HG03469 (cell line): ENCODE measurements around the gene AEN.

Experiments
- ATAC-seq: cut with Tn5 transposase; IDR thresholded peaks from one replicate; pipeline ENCODE4 v1.9.1; 2021; ENCODE audit warnings: mild to moderate bottlenecking, moderate library complexity, moderate number of reproducible peaks; ENCODE audit not compliant: unreplicated experiment

The AEN gene

DNA sequence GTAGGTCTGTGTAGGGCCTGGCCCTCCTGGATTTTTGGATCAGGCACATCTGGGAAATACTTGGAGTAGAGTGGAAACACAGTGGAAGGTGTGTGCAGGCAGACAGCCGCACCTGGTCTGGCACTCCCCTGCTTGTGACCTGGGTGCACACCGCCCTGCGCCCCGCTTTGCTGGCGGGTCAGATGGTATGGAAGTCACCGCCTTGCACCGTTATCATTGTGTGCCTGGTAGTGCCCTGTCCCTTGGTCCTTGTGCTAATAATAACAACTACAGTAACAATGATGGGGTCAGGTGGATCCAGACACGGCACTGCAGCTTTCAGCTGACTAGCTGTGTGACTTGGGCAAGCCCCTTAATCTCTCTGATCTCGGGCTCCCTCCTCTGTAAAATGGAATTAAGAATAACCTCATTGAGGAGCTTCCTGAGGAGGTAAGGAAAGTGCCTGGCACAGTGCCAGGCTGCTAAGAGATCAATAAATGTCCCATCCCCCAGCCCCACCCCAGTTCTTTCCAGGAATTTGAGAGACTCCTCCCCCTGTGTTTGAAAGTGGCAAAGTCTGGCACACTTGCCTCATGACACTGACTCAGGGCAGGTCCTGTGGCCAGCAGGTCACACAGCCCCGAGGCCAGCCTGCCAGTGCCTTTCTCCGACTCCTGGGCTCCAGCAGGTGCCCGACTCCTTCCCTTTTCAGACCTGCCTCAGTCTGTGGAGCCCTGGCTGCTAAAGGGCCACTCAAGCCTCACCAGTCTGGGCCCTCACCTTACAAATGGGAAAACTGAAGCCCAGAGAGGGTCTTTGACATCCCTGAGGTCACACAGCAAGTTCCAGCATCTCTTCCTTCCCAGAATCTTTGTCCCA, 27.4 kb downstream of the AEN start:
- ATAC-seq, result no peak

DNA sequence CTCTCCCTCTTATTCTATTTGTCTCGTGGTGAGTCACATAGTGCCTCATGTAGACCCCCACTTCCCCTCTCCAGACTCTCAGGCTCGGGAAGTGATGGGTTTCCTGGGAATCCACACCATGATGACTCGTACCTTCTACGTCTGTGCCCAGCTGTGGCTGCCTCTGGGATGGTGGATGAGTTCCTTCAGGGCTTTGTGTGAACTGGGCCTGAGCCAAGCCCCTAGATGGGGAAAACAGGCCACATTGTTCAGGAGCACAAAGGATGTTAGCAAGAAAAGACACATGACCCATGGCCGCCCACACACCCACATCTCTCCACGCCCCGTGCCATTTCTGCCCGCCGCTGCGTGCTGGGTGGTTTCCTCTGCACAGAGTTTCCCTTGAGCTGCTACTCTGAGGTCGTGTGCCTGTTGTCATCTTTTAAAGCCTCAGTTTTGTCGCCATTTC, 28.2 kb downstream of the AEN start:
- ATAC-seq, result peak; percentile 74

DNA sequence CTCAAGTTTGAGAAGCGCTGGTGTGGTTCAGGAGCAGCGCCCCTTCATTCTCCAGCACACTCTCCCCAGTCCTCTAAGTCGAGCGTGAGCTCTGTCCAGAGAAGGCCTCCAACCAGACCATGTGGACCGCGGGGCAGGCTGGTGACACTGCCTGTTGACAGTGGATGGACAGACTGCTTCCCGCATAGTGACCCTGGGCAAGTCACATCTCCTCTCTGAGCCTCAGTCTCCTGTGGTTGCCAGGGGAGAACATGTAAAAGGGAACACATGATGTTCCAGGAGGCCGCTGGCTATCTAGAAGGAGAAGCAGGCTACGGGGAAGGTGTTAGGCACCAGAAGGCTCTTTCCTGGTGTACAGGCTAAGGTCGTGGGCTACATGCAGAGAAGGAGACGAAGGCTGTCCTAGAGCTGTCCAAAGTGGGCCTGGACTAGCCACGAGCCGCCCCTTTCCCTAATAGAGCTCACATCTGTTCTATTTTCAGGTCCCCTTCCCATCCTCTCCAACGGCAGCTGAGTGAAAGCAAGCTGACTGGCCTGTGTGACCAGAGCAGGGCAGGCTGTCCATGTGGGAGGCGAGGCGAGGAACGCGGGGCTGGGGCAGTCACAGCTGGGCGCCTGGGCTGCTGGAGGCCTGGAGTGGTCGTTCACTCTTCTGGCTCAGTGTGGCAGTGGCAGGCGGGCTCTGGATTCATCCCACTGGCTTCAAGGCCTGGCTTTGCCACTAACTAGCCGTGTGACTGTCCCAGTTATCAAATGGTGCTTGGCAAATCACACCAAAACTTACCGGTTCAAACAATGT, 28.8 kb downstream of the AEN start:
- no peak for ATAC-seq

DNA sequence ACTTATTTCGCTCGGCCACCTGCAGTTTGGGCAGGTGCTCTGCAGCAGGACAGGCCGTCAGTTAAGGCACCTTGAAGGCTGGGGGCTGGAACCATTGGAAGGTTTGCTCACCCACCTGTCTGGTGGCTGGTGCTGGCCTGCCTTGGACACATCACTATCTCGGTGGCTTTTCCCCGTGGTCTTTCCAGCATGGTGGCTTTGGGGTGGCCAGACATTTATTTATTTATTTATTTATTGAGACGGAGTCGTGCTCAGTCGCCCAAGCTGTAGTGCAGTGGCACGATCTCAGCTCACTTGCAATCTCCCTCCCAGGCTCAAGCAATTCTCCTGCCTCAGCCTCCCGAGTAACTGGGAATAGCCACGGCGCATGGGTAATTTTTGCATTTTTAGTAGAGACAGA, 29.4 kb downstream of the AEN start:
- no peak for ATAC-seq

DNA sequence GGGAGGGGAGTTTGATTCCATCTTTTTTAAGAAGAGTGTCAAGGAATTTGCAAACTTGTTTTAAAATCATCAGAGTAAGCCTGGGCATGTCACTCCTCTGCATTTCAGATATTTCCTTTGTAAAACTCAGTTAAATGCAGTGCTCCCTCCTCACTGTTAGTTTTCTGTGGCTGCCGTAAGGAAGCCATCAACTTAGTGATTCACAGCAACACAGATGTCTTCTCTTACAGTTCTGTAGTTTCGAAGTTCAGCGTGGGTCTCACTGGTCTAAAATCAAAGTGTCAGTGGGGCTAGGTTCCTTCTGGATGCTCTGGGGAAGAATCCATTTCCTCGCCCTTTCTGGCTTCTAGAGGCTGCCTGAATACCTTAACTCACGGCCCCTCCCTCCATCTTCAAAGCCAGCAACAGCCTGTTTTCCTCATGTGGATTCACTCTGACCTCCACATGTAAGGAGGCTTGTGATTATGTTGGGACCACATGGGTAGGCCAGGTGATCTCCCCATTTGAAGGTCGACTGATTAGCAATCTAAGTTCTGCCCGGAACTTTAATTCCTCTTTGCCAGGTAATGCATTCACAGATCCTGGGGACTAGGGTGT, 30.1 kb downstream of the AEN start:
- no peak for ATAC-seq

DNA sequence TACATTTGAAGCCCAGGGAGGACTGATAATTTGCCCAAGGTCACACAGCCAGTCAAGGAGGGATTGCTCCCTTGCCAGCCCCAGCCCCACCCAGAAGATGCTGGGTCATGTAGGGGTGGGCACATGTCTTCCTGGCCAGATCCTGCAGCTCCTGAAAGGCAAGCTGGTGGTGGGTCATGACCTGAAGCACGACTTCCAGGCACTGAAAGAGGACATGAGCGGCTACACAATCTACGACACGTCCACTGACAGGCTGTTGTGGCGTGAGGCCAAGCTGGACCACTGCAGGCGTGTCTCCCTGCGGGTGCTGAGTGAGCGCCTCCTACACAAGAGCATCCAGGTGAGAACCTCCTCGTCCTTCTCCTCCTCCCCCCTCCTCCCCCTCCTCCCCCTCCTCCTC, 30.8 kb downstream of the AEN start:
- no peak for ATAC-seq

DNA sequence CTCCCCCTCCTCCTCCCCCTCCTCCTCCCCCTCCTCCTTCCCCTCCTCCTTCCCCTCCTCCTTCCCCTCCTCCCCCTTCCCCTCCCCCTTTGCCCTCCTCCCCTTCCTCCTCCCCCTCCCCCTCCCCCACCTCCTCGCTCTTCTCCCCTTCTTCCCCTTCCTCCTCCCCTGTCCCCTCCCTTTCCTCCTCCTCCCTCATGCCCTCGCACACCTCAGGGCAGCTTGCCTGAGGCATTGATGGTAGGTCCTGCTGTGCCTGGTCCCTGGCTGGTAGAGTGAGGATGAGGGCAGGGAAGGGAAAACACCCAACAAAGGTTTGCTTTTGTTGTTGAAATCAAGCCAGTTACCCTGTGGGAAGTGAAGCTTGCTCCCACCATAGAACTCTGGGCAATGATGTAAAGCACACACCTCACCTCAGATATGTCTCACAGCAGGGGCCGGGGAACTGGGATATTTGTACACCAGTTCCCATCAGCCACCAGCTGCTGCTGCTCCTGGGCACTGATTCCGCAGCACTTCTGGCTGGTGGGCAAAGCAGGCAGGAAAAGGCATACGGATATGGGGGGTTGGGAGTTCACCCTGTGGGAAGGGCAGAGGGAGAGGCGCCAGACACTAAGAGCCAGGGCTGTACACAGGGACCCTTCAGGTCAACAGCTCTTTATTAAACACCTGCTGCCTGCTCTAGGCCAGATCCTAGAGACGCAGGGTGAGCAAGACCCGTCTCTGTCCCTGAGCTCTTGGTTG, 31.5 kb downstream of the AEN start:
- ATAC-seq, result no peak

DNA sequence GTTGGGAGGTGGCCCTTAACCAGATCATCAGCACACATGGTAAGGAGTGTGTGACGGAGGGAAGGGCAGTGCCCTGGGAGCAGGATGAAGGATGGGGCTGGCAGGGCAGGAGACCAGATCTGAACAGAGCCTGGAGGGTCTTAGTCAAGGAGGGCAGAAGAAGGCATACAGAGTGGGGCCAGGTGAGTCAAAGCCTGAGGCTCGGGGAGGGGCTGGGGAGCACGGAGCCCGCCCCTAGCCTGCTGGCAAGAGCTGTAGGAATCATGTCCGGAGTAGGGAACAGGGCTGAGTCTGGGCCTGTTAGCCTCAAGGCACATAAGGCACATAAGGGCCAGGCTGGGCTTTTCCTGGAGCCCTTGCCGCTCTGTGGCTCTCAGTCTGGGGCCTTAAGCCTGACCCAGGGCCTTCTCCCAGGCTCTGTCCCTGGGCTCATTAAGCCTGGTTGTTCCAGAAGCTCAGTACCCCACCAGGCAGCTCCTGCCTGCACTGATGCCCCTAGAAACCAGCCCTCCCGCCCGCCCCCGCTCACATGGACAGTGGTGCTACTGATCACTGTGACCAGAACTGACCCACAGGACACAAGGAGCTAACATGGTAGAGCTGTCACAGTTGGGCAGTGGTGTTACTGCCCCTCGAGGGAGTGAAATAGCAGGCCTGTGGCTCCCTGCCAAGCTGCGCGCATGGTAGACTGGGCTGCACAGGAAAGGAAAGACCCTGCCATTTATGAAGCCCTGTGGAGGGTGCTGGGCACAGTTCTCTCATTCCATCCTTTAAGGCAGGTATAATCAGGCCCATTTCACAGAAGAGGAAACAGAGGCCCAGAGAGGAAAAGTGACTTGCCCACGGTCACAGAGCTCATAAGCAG, 32.3 kb downstream of the AEN start:
- ATAC-seq, result no peak

DNA sequence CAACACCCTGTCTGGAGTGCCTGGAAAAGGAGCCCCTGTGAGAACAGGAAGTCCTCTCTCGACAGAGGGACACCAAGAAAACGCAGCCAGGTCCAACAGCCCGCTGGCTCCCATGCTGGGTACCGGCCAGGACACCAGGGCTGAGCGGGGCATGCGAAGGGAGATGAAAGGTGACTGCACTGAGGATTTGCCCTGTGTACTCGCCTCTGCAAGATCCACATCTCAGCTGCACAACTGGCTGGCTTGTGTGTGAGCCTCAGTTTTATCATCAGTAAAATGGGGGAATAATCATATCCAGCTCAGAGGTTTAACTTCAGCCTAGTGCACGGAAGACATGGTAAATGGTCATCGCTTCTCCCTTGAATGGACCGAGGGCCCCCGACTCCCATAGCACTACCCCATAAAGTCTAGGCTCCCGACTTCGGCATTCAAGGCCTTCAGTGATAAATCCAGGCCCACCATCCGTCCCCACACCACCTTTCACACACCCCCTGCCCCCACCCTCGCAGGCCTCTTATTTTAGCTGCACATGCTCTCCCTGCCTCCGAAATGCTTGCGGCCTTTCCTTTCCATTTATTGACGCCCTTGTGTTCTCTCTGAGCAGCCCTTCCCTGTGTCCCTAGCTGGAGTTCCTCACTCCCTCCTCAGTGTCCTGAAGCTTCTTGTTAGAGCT, 33.4 kb downstream of the AEN start:
- no peak for ATAC-seq

DNA sequence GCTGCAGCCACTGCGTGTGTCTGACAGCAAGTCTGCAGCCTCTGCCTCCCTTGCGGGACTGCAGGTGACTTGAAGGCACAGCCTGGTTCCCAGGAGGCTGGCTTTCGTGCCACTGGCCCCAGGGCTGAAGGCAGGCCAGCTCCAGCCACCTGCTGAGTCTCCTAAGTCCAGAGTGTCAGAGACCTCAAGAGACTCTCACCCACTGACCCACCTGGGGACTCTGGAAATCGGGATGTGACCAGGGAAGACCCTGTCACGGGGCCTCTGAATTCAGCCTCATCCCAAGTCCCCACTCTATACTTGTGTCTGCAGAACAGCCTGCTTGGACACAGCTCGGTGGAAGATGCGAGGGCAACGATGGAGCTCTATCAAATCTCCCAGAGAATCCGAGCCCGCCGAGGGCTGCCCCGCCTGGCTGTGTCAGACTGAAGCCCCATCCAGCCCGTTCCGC, 34.0 kb downstream of the AEN start:
- no peak for ATAC-seq

DNA sequence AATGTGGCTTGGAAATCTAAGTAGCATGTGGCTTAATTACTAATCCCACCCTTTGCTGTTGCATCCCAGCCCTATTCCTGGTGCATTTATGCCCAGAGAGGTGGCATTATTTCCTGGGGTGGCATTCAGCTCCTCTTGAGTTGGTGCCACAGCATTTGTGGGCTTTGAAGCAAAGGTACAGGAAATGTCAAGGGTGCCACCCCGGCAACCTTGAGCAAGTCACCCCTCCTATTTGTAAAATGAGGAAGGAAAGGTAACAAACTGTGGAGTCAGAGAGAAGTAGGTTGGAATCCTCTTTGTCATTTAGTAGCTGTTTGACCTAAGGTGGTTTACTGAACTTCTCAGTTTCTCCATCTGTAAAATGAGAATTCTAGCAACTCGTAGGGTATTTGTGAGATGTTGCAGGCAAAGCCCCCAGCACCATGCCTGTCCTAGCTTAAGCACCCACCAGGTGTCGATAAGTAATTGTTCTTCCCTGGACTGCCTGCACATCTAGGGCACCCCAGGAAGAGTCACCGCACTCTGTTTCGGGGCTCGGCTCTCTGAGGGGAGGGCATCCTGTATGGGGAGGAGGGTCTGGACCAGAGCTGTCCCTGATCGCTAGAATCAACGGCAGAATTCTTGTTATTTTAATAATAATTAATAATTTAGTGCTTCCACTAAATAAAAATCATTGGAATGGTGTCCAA, 34.8 kb downstream of the AEN start:
- ATAC-seq, result no peak

DNA sequence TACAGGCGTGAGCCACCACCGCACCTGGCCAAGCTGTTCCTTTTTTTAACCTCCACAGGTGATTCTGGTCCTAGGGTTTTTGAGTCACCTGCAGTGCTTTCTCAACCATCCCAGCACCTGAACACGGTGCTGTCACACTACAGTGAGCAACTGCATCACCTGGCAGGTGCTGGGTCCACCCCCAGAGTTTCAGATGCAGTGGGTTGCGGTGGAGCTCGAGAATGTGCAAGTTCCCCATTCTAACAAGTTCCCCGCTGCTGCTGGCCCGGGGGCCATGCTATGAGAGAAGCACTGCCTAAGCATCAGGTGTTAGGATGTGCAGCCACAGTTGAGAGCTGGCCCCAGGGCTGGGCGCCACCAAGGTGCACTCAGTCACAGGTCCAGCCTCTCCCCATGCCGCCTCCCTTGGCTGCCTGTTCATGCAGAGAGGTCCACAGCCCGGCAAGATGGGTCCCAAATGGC, 35.7 kb downstream of the AEN start:
- ATAC-seq, result peak; percentile 94

DNA sequence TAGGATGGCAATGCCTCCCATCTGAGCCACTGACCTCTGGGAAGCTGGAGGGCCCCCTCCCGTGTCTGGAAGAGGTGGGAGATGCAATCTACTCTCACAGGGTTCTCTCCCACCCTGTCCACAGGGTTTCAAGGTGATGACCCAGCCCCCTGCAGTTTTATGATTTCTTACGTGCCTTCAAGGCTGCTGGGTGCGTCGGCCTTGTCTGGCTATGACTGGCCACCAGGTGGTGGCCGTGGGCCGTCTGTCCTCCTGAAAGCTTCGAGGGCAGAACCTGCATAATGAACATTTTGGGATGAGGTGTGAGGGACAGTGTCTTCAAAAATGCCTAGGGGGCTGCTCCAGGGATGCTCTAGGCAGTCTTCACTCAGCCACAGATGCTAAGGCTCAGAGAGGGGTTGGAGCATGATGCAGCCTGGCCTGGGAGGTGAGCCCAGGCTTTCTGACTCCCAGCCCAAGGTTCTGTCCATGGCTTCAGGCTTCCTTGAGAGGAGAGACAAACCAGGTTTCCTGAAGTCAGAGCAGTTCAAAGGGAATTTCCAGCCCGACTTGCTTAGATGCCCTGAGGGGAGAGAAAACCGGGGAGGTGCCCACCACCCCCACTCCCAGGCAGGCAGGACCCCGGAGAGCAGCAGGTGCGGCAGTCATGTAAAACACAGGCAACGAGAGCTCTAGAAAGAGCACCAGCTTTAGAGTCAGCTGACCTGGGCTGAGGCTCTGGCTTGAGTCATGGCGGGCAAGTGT, 36.4 kb downstream of the AEN start:
- ATAC-seq, result no peak

DNA sequence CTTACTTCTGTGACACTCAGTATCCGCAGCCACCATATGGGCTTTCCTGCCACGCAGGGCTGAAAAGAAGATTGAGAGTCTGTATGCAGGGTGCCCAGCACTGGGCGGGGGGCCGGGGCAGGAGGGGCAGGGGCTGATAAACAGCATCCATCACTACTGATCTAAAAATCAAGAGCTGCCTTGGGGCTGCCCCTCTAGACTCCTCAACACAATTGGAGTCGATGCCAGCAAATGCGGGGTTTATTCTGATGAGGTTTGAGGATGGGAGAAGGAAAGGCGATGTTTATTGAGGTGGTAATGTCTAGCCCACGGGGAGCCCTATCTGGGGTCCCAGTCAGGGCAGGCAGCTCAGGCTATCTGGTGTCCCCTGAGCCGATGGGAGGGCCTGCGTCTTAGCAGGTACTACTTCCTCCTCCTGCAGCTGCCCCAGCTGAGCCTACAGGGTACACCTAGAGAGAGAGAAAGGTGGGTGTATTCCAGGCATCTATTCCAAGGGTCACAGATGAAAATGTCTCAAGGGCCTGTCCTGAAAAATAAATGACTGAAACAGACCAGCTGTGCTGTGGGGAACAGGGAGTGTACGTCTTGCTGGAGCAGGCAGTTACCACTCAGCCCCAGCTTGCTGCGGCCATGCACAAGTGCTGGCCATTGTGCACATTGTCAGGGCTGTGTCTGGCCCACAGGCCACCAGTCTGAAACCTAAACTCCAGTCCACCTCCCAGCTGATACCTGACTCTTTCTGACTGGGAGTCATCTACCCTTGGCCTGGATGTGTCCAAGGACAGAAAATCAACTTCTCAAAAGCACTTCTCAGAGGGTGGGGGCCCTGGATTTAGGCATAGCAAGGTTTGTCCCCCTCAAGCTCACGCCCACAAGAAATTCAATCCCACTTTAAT, 37.2 kb downstream of the AEN start:
- no peak for ATAC-seq

DNA sequence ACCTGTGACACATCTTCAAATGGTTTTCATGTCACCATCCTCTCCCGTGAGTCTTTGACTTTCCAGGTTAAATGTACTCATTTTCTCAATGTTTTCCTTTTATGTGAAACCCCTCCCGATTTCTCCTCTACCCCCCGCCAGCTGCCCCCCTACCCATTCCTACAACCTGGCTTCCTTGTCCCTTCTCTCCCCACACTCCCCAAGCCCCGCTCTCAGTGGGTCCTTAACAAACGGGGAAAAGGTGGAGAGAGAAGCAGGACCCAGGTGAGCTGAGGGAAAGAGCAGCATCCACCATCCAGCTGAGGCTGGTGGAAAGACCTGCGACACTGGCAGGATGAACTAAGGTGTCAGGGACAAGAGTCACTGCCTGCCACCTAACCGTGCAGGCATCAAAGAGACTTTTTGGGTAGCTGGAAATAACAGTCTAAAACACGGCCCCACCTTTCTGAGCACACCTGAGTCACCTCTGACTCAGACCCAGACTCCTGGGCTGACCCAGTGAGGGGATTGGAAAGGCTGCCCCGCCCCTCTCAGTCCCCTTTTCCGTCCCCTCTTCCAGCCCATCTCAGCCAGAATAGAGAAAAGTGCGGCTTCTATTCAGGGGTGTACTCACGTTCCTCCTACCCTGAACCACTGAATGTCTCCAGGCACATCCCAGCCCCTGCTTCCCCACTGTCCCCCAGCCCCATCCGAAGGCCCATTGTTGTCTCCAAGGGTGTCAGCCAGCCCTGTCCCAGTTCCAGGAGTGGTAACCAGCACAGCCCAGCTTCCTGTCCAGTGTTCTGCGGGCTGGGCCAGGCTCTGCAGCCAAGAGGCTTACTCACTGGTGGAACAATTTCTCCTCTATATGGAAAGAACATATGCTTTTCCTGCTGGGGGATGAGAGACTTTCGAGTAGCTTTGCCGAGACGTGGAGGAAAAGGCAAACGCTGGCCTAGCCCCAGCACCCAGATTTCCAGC, 38.1 kb downstream of the AEN start:
- ATAC-seq, result no peak
